ENCODE data around the gene BLNK.

DNA sequence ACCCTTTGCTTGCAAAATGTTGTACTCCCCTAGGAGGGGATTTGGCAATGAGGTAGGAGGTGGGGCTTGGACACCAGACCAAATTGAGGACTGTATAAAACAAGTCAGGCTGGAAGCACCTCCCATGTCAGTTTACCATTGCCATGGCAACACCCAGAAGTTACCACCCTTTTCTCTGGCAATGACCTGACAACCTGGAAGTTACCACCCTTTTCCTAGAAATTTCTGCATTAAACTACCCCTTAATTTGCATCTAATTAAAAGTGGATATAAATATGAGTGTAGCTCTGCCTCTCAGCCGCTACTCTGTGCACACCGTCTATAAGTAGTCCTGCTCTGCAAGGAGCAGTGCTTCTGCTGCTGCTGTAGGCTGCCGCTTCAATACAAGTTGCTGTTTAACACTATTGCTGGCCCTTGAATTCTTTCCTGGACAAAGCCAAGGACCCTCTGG lies 7.8 kb upstream of the BLNK start:
- no peak for TF ChIP-seq POLR2AphosphoS5 (IDR thresholded peaks at IDR 0.05; ENCODE audit: low read depth, low read length)
- TF ChIP-seq, protein P1, sequence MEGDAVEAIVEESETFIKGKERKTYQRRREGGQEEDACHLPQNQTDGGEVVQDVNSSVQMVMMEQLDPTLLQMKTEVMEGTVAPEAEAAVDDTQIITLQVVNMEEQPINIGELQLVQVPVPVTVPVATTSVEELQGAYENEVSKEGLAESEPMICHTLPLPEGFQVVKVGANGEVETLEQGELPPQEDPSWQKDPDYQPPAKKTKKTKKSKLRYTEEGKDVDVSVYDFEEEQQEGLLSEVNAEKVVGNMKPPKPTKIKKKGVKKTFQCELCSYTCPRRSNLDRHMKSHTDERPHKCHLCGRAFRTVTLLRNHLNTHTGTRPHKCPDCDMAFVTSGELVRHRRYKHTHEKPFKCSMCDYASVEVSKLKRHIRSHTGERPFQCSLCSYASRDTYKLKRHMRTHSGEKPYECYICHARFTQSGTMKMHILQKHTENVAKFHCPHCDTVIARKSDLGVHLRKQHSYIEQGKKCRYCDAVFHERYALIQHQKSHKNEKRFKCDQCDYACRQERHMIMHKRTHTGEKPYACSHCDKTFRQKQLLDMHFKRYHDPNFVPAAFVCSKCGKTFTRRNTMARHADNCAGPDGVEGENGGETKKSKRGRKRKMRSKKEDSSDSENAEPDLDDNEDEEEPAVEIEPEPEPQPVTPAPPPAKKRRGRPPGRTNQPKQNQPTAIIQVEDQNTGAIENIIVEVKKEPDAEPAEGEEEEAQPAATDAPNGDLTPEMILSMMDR (IDR thresholded peaks at IDR 0.05): no peak

Measured in SK-N-SH (cell line).